GM21528 (cell line): Measurements from ENCODE around the gene LILRB2.
"Not testable (repeated sequence)": the region's sequence is repeated elsewhere in the genome, so short reads cannot be mapped to it uniquely, and the experiment has no call there.

Experiments
- ATAC-seq: cut with Tn5 transposase; IDR thresholded peaks from one replicate; pipeline ENCODE4 v1.9.1; 2021; ENCODE audit warnings: mild to moderate bottlenecking, moderate library complexity; ENCODE audit not compliant: unreplicated experiment, low FRiP score

The LILRB2 gene

GRCh38 chr19:54307389-54308020, 26.6 kb upstream of the LILRB2 start:
- ATAC-seq, result no peak

GRCh38 chr19:54305141-54305540, 24.2 kb upstream of the LILRB2 start:
- no peak for ATAC-seq

- ATAC-seq, result no peak
These were observed 21.3 kb upstream of the LILRB2 start for GRCh38 chr19:54302257-54302656.

- ATAC-seq, result no peak
These were observed 18.6 kb upstream of the LILRB2 start for GRCh38 chr19:54299515-54299914.

GRCh38 chr19:54299126-54299498, 18.2 kb upstream of the LILRB2 start:
- ATAC-seq, result no peak

GRCh38 chr19:54298357-54299125, 17.6 kb upstream of the LILRB2 start:
- no peak for ATAC-seq

GRCh38 chr19:54297759-54298305, 16.9 kb upstream of the LILRB2 start:
- ATAC-seq, result no peak

GRCh38 chr19:54294539-54294938, 13.6 kb upstream of the LILRB2 start:
- ATAC-seq, result no peak

- not testable (repeated sequence) for ATAC-seq
These were observed 8.2 kb upstream of the LILRB2 start for GRCh38 chr19:54289160-54289559.

- no peak for ATAC-seq
These were observed 6.5 kb upstream of the LILRB2 start for GRCh38 chr19:54287456-54287855.

GRCh38 chr19:54286283-54286682, 5.4 kb upstream of the LILRB2 start:
- not testable (repeated sequence) for ATAC-seq

- not testable (repeated sequence) for ATAC-seq
These were observed 4.6 kb upstream of the LILRB2 start for GRCh38 chr19:54285427-54286056.

GRCh38 chr19:54282686-54283470, 2.0 kb upstream of the LILRB2 start:
- no peak for ATAC-seq

GRCh38 chr19:54281729-54282075, 792 bp upstream of the LILRB2 start:
- ATAC-seq, result not testable (repeated sequence)

- ATAC-seq, result not testable (repeated sequence)
These were observed 469 bp downstream of the LILRB2 start for GRCh38 chr19:54280441-54280840.

GRCh38 chr19:54280025-54280424, 885 bp downstream of the LILRB2 start:
- ATAC-seq, result not testable (repeated sequence)

- no peak for ATAC-seq
These were observed 1.4 kb downstream of the LILRB2 start for GRCh38 chr19:54279406-54279962.

- not testable (repeated sequence) for ATAC-seq
These were observed 2.2 kb downstream of the LILRB2 start for GRCh38 chr19:54278571-54279195.

GRCh38 chr19:54278056-54278455, 2.9 kb downstream of the LILRB2 start:
- not testable (repeated sequence) for ATAC-seq

GRCh38 chr19:54277111-54277615, 3.7 kb downstream of the LILRB2 start:
- not testable (repeated sequence) for ATAC-seq
